ENCODE data around the gene CTU2.

CTU2 gene

DNA sequence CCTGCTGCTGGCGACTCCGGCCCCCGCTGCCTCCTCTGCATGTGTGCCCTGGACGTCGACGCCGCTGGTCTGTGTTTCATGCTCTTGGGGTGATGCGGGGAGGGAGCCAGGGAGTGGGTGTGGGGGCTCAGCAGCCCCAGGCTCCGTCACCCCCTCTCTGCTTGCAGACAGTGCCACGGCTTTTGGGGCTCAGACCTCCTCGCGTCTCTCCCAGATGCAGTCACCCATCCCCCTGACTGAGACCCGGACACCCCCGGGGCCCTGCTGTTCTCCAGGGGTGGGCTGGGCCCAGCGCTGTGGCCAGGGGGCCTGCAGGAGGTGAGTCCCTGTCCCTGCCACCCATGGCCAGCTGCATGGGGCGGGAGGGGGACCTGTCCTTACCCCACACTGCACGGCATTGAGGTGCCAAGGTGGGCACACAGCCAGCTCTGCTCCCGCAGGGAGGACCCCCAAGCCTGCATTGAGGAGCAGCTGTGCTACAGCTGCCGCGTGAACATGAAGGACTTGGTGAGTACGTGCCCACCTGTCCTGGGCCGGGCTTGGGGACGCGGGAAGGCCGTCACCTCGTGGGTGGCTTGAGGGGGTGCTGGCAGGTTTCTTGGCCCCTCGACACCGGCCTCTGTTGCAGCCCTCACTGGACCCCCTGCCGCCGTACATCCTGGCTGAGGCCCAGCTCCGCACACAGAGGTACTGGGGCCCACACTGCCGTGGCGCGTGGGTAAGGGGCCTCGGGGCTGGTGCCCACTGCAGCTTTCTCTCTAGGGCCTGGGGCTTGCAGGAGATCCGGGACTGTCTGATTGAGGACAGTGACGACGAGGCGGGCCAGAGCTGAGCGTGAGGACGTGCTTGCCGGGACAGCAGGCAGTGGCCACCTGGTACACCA is 8.4 kb downstream of the CTU2 start:
- DNase-seq (ENCODE audit: low read depth): no peak

- no peak for DNase-seq (ENCODE audit: low read depth)
Observed at GRCh38 chr16:88715312-88716190, 9.2 kb downstream of the CTU2 start.

DNA sequence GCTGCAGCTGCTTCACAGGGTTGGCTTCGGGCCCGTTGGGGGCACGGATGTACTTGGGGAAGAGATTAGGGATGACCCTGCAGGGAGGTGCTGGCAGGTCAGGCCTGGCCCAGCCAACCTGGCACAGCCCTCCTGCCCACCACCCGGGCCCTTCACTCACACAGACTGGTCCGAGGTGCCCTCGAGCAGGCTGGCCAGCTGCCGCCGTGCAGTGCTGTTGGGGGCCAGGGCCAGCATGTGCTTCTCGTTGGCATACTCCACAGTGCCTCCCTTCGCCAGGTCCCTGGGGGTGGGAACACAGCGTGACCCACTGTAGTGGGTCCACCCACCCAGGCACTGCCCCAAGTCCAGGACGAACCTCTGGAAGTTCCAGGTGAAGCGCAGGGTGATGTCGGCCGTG is 9.9 kb downstream of the CTU2 start:
- DNase-seq (ENCODE audit: low read depth): no peak

GRCh38 chr16:88716601-88717001 is 10.3 kb downstream of the CTU2 start:
- DNase-seq (ENCODE audit: low read depth): no peak

DNA sequence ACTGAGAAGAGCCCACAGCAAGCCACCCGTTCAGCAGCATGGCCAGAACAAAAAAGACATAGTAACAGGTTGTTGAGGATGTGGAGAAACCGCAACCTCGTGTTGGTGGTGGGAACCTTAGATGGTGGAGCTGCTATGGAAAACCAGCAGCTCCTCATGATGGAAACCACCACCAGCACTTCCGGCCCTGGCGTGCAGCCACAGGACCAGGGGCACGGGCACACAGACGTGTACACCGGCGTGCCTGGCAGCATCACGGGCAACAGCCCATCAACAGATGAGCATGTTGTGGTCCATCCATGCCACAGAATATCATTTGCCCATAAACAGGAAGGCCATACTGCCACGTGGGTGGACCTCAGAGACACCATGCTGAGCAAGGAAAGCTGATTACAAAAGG is 11.9 kb downstream of the CTU2 start:
- DNase-seq (ENCODE audit: low read depth): no peak

GRCh38 chr16:88719267-88719932 is 13.1 kb downstream of the CTU2 start:
- no peak for DNase-seq (ENCODE audit: low read depth)

- DNase-seq (ENCODE audit: low read depth): no peak
Observed at GRCh38 chr16:88719933-88720296, 13.6 kb downstream of the CTU2 start.

DNA sequence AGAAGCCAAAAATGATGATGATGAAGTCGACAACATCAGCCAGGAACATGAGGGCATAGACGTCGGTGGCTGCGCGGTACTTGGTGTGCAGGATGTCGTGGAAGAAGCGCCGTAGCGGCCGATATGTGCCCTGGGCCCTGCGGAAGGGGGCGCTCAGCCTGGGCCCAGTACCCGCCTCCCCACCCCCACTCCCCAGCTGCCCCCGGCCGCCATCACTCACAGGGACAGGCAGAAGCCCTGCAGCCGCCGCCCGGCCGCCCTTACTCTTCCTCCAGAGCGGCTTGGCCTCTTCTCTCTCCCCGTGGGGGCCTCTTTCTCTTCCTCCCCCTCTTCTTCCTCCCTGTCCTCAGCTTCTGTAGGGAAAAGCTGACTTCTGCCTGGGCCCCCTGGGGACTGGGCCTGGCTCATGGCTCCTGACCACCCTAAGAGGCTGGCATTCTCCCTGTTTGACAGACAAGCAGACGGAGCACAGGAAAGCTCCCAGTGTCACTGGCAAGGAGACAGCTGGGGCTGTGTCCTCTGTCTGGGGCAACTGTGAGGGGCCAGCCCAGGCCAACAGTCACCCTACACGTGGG is 14.2 kb downstream of the CTU2 start:
- DNase-seq (ENCODE audit: low read depth): no peak

DNA sequence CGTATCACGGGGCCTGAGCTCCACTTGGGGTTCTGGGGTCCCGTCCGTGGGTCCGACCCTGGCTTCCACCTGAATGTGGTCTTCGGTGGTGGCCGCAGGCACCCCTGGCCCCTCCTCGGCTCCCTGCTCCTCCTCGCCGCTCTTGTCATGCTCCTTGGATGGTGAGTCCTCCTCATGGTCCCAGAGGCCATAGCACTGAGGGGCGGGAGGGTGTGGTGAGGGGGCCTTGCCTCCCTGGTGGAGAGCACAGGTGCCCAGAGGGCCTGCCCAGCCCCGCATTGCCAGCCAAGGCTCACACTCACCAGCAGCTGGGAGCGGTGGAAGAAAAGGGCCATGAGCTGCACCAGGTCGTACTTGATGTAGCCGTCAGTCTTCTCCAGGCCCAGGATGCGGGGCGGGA is 14.9 kb downstream of the CTU2 start:
- DNase-seq (ENCODE audit: low read depth): no peak

- DNase-seq (ENCODE audit: low read depth): no peak
Observed at GRCh38 chr16:88721815-88722755, 15.8 kb downstream of the CTU2 start.

DNA sequence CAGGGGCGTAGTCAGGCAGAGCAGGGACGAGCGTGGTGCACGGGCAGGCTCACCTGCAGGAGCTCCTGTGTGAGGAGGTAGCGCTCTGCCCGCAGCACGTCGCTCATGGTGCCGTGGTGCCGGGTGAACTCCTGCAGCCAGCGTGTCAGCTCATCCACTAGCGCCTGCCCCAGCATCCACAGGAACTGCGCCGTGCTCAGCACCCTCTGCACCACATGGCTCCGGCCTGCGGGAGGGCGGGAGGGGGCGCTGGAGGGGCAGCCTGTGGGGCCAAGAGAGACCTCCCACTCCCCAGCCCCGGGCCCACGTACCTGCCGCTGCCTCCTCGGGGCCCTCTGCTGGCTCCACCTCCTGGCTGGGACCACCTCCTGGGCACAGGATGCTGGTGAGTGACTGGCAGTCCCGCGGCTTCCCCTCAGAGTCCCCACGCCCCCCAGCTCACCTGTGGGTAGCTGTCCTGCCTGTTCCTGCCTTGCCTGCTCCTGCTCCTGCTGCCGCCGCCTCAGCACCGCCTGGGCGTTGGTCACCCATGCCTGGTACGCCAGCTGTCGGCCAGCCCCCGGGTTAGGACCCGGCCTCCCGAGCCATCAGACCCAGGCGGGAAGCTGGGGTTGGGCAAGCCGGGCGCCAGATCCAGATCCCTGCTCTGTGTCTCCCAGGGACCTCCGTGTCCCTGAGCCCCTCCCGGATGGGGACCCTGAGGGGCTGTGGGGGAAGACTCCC is 16.6 kb downstream of the CTU2 start:
- DNase-seq (ENCODE audit: low read depth): no peak

DNA sequence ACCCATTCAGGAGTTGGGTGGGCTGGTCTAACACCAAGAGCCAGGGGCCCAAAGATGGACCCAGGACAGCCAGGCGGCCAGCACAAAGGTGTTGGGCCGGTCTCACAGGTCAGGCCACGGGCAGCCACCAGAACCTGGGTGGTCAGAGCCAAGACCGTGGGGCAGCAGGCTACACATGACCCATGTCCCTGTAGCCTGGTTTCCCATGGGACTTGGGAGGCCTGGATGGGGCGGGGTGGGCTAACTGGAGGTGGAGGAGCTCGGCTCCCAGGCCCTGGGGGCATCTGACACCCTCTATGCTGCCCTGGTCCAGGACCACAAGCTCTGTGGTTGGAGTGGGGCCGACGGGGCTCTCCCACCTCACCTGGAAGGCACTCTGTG is 17.2 kb downstream of the CTU2 start:
- DNase-seq (ENCODE audit: low read depth): no peak

DNA sequence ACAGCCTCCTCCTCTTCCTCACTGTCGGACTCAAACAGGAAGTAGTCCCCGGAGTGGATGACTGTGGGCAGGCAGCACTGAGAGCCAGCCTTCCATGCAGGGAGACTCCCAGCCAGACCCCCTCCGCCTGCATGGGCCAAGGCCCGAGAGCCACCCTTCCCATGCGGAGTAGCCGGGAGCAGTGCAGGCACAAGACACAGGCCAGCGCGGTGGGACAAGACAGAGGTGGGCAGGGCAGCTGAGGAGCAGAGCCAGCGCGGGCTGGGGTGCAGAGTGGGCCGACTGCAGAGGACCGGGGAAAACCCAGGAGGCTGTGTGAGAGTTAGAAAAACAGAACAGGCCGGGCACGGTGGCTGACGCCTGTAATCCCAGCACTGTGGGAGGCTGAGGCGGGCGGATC is 17.6 kb downstream of the CTU2 start:
- no peak for DNase-seq (ENCODE audit: low read depth)

DNA sequence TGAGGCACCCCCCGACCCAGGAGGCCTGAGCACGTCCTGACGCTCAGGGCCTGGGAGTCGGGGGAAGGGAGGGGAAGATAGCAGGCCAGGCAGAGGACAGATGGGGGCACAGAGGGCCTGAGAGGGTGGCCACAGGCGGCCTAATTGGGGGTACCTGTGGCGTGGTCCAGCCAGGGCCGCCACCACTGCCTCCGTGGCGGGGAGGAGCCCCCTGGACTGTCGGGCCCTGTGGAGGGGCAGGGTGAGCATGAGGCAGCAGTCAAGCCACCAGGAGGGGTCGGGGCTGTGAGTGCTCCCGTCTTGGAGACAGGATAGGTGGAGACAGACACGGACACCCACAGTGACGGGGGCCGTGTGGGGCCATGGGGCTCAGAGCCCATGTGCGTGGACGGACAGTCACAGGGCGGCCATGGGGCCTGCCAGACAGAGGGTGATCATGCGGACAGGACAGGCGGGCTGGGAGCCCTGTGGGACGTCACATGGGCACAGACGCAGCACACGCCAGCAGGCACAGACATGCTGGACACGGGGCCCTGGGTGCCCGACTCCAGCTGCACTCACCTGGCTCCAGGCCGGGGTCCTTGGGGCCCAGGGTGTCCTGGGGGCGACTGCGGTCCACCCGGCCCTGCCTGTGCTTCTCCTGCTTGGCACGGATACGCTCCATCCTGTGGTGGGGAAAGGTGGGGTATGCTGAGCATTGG is 18.7 kb downstream of the CTU2 start:
- DNase-seq (ENCODE audit: low read depth): no peak

DNA sequence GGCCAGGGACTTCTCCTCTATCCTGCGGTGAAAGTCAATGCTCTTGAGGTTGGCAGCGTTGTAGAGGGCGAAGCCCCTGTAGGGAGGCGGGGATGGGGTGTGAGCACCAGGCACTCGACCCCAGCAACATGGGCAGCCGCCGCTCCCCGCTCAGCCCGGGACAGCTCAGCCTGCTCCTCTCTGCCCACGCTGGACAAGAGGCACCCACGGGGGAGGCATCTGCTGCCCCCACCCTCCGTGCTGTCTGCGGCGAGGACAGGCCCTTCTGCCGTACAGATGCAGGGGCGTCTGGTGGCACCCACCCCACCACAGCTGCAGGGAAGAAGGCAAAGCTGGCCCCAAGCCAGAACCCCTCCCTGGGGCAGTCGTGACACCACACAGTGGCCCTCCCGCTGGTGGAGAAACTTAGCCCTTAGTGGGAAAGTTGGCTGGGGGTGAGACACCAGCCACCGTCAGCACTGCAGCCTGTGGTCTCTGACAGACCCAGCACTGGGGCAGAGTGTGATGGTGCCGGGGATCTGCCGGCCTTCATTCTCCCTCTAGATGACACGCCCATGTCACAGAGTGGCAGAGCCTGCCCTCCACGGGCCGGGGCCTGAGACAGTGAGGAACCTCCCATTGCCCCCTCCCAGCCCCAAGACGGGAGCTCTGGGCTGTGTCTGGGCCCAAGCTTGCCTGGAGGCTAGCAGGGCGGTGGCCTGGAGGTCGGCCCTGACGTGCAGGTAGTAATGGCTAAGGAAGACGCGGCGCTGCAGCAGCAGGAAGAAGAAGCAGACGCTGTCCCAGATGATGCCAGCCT is 19.5 kb downstream of the CTU2 start:
- DNase-seq (ENCODE audit: low read depth): no peak

DNA sequence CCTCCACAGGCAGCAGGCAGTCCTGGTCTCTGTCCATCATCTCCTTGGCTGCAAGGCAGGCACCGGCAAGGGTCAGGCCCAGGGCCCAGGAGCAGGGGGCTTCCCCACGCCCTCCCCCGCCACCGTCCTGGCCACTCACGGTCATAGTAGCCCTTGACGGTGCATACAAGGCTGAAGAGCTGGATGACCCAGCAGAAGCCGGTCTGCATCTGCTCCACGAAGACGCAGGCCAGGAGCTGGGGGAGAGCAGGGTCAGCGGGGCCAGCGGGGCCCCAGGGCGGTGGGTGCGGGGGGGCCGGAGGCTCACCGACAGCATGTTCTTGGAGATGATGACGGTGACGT is 20.1 kb downstream of the CTU2 start:
- DNase-seq (ENCODE audit: low read depth): no peak

GRCh38 chr16:88726981-88727380 is 20.7 kb downstream of the CTU2 start:
- DNase-seq (ENCODE audit: low read depth): no peak

GRCh38 chr16:88727871-88728270 is 21.6 kb downstream of the CTU2 start:
- DNase-seq (ENCODE audit: low read depth): no peak

Data from activated T-cell treated with anti-CD3 and anti-CD28 coated beads for 24 hours (primary cell).